HG02759 (cell line): ENCODE data around the gene CHMP2B.
"Not testable (repeated sequence)": the region's sequence is repeated elsewhere in the genome, so short reads cannot be mapped to it uniquely, and the experiment has no call there.

Source experiments
- ATAC-seq: cut with Tn5 transposase; IDR thresholded peaks from one replicate; pipeline ENCODE4 v1.9.1; 2021; ENCODE audit warnings: mild to moderate bottlenecking, moderate library complexity; ENCODE audit not compliant: unreplicated experiment

The CHMP2B gene

GRCh38 chr3:87305031-87305430 lies 77.9 kb downstream of the CHMP2B start:
- ATAC-seq, result not testable (repeated sequence)
